IMR-90 (cell line): Measurements from ENCODE around the gene S1PR3. TPM values are rescaled to one million over a fixed set of nuclear protein-coding genes. Genes with fewer than 3 reads are reported as not detected.

Experiments used
- ATAC-seq: fragments of 200-7000 bp; cut with Tn5 transposase; 2 replicates; pipeline ENCODE4 v1.9.1; 2020; ENCODE audit warnings: low read depth, mild to moderate bottlenecking, moderate library complexity
- BruUV-seq: library from RNA; stranded (reverse); fragments of 400-500 nt; replicated peaks from 2 replicates; lab custom pipeline; 2021; lab: Mats Ljungman, UMichigan
- CTCF ChIA-PET: fragments of 300-600 bp; formaldehyde crosslinking; extraction: SDS; loops from one replicate; lab custom pipeline; 2021; ENCODE audit warnings: antibody characterized with exemption; lab: Yijun Ruan, JAX
- POLR2A ChIA-PET: fragments of 300-600 bp; sonication (Branson Sonifier 250); formaldehyde crosslinking; loops from one replicate; lab custom pipeline; 2022; ENCODE audit warnings: antibody characterized with exemption; ENCODE audit not compliant: unreplicated experiment; lab: Charles Lee
- DNase-seq: peaks from one replicate; pipeline ENCODE4 v3.0.0; 2013
- H2AFZ ChIP-seq: replicated peaks from 2 replicates; pipeline ENCODE3; 2013; ENCODE audit warnings: low read length, mild to moderate bottlenecking; ENCODE audit not compliant: poor library complexity
- H2AK5ac ChIP-seq: 2 replicates; pipeline ENCODE4 v1.6.1; 2013; ENCODE audit warnings: low read depth, low read length, inconsistent platforms
- H2AK9ac ChIP-seq: replicated peaks from 2 replicates; pipeline ENCODE3; 2013; ENCODE audit warnings: mild to moderate bottlenecking, low read depth, low read length, moderate library complexity; ENCODE audit not compliant: poor library complexity
- H2BK120ac ChIP-seq: 2 replicates; pipeline ENCODE4 v1.6.1; 2013; ENCODE audit warnings: low read depth, low read length, inconsistent platforms
- H2BK15ac ChIP-seq: 3 replicates; pipeline ENCODE4 v1.6.1; 2013; ENCODE audit warnings: low read depth, low read length, inconsistent platforms
- H2BK20ac ChIP-seq: 2 replicates; pipeline ENCODE4 v1.6.1; 2013; ENCODE audit warnings: low read depth, mild to moderate bottlenecking, inconsistent platforms, low read length, moderate library complexity
- H2BK5ac ChIP-seq: 2 replicates; pipeline ENCODE4 v1.6.1; 2013; ENCODE audit warnings: mild to moderate bottlenecking, low read depth, low read length, inconsistent platforms; ENCODE audit not compliant: poor library complexity, severe bottlenecking
- H3K14ac ChIP-seq: replicated peaks from 2 replicates; pipeline ENCODE4 v1.6.1; 2013; ENCODE audit warnings: low read depth, low read length, inconsistent platforms
- H3K18ac ChIP-seq: 2 replicates; pipeline ENCODE4 v1.6.1; 2013; ENCODE audit warnings: low read depth, low read length, control low read depth
- H3K23ac ChIP-seq: 2 replicates; pipeline ENCODE4 v1.6.1; 2013; ENCODE audit warnings: low read depth, low read length, inconsistent platforms
- H3K27ac ChIP-seq: 2 replicates; pipeline ENCODE4 v1.5.1; 2013; ENCODE audit warnings: mild to moderate bottlenecking, control low read depth, low read length; ENCODE audit not compliant: insufficient read depth
- H3K27me3 ChIP-seq: 2 replicates; pipeline ENCODE4 v1.6.1; 2013; ENCODE audit warnings: low read length; ENCODE audit not compliant: control insufficient read depth, insufficient read depth
- H3K36me3 ChIP-seq: 2 replicates; pipeline ENCODE4 v1.6.1; 2013; ENCODE audit warnings: low read length, mixed read lengths; ENCODE audit not compliant: control insufficient read depth, insufficient read depth
- H3K4ac ChIP-seq: 2 replicates; pipeline ENCODE4 v1.6.1; 2013; ENCODE audit warnings: low read depth, low read length, inconsistent platforms
- H3K4me1 ChIP-seq: 2 replicates; pipeline ENCODE4 v1.6.1; 2013; ENCODE audit warnings: low read length, mixed read lengths; ENCODE audit not compliant: control insufficient read depth, insufficient read depth
- H3K4me2 ChIP-seq: 2 replicates; pipeline ENCODE4 v1.6.1; 2013; ENCODE audit warnings: low read depth, mild to moderate bottlenecking, control low read depth, low read length, moderate library complexity
- H3K4me3 ChIP-seq: 2 replicates; pipeline ENCODE4 v1.5.1; 2013; ENCODE audit warnings: low read depth, mild to moderate bottlenecking, control low read depth, low read length, moderate library complexity; ENCODE audit not compliant: insufficient read depth
- H3K56ac ChIP-seq: 2 replicates; pipeline ENCODE4 v1.6.1; 2013; ENCODE audit warnings: low read length, inconsistent platforms; ENCODE audit not compliant: insufficient read depth; ENCODE audit errors: extremely low read depth
- H3K79me1 ChIP-seq, 2 experiments: 2 replicates each; pipeline ENCODE4 v1.6.1; 2013; ENCODE audit warnings: low read length in 2 of 2, inconsistent platforms in 1 of 2, low read depth in 1 of 2
- H3K9ac ChIP-seq: 2 replicates; pipeline ENCODE4 v1.6.1; 2013; ENCODE audit warnings: low read depth, low read length, control low read depth
- H3K9me1 ChIP-seq: 2 replicates; pipeline ENCODE4 v1.6.1; 2013; ENCODE audit warnings: low read length, inconsistent platforms; ENCODE audit not compliant: insufficient read depth
- H3K9me3 ChIP-seq: 2 replicates; pipeline ENCODE4 v1.6.1; 2013; ENCODE audit warnings: low read length; ENCODE audit not compliant: control insufficient read depth, insufficient read depth
- H4K20me1 ChIP-seq: 2 replicates; pipeline ENCODE4 v1.6.1; 2013; ENCODE audit warnings: low read length, inconsistent platforms; ENCODE audit not compliant: insufficient read depth
- H4K5ac ChIP-seq: 2 replicates; pipeline ENCODE4 v1.6.1; 2013; ENCODE audit warnings: mild to moderate bottlenecking, low read depth, low read length, control low read depth
- H4K8ac ChIP-seq, 2 experiments: 2 replicates each; pipeline ENCODE4 v1.6.1; 2013; ENCODE audit warnings: low read depth in 2 of 2, low read length in 2 of 2, control low read depth in 1 of 2, inconsistent platforms in 1 of 2
- H4K91ac ChIP-seq: 2 replicates; pipeline ENCODE4 v1.6.1; 2013; ENCODE audit warnings: low read depth, low read length, inconsistent platforms; ENCODE audit not compliant: insufficient read depth
- CEBPB ChIP-seq: IDR thresholded peaks from 2 replicates; pipeline ENCODE4 v1.6.1; 2012; ENCODE audit warnings: low read depth, low read length, improper control_type of control experiment
- CHD1 ChIP-seq: IDR thresholded peaks from 2 replicates; pipeline ENCODE4 v1.6.1; 2012; ENCODE audit warnings: low read depth, low read length, improper control_type of control experiment
- MAFK ChIP-seq: IDR thresholded peaks from 2 replicates; pipeline ENCODE4 v1.6.1; 2012; ENCODE audit warnings: low read depth, low read length, improper control_type of control experiment
- MXI1 ChIP-seq: IDR thresholded peaks from 2 replicates; pipeline ENCODE4 v1.6.1; 2012; ENCODE audit warnings: low read depth, mild to moderate bottlenecking, low read length, moderate library complexity, borderline replicate concordance
- POLR2A ChIP-seq: IDR thresholded peaks from 2 replicates; pipeline ENCODE4 v1.6.1; 2012; ENCODE audit warnings: mild to moderate bottlenecking, low read depth, low read length
- RAD21 ChIP-seq: IDR thresholded peaks from 2 replicates; pipeline ENCODE4 v1.6.1; 2012; ENCODE audit warnings: low read length, improper control_type of control experiment
- RCOR1 ChIP-seq: IDR thresholded peaks from 2 replicates; pipeline ENCODE4 v1.6.1; 2012; ENCODE audit warnings: mild to moderate bottlenecking, low read length, improper control_type of control experiment; ENCODE audit not compliant: insufficient replicate concordance
- RFX5 ChIP-seq: IDR thresholded peaks from 2 replicates; pipeline ENCODE4 v1.8.0; 2012; ENCODE audit warnings: low read depth, mild to moderate bottlenecking, low read length, moderate library complexity
- SMC3 ChIP-seq: fragments of 150-350 bp; IDR thresholded peaks from 2 replicates; pipeline ENCODE4 v1.6.1; 2016; ENCODE audit warnings: low read depth, mild to moderate bottlenecking, antibody characterized with exemption, low read length, moderate library complexity
- WGBS, 2 experiments: methylation state at CpG; one replicate each; pipeline versions ENCODE4 v1.1.5 to v1.1.7; 2013; ENCODE audit warnings: missing lambda C conversion rate in 2 of 2; ENCODE audit not compliant: insufficient read length in 1 of 2; ENCODE audit errors: extremely low coverage in 2 of 2; 5-methylcytosine and 5-hydroxymethylcytosine counted together
- dilution Hi-C: fragments of 300-500 bp; cut with HindIII; formaldehyde crosslinking; loops from one replicate; pipeline ENCODE4 v1.14.3; 2018; ENCODE audit warnings: low sequenced_read_pairs; ENCODE audit not compliant: unreplicated experiment
- in situ Hi-C: fragments of 300-500 bp; cut with MboI; formaldehyde crosslinking; loops from 3 replicates; pipeline ENCODE4 v1.14.3; 2019; ENCODE audit warnings: low sequenced_read_pairs, inconsistent platforms, mixed read lengths
- intact Hi-C: fragments of 100-400 bp; cut with micrococcal nuclease; formaldehyde crosslinking; loops from 2 replicates; pipeline ENCODE4 v1.10.0; 2022
- polyA plus RNA-seq, 3 experiments: library from polyadenylated mRNA; depleted of rRNA; stranded (reverse); fragments of >200 nt; gene quantifications; 2 replicates each; pipeline ENCODE4 v1.2.3, GENCODE V29; 2012; ENCODE audit warnings: low replicate concordance in 1 of 3
- total RNA-seq: library from RNA; depleted of rRNA; stranded (reverse); fragments of >200 nt; gene quantifications from 2 replicates; pipeline ENCODE4 v1.2.3, GENCODE V29; 2012

S1PR3 gene
- total and polyA plus RNA-seq, 2 of the 4 experiments (the other 2 are of a cell fraction), result 28.4 to 28.7 TPM

DNA sequence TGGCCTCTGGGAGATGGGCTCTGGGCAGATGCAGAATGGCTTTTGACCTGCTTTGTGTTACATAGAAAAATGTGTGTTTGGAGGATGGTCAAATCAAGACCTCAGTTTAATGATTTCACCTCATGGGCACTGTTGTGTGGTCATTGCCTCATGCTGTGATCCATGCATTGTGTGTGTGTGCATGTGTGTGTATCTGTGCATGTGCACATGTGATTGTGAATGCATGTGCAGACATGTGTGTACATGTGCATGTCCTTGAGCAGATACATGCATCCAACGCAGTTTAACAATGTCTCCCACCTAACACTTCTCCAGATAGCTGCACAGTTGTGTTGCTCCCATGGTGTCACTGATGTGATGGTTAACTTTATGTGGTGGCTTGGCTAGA, 40.1 kb upstream of the S1PR3 start:
- Histone ChIP-seq H2AK9ac (no peak overlapping the region), H3K56ac (no peak overlapping the region), H2AFZ (no peak overlapping the region), H2BK120ac (peak overlapping the region; percentile 4; the same call in 1 of the 2 replicates), H3K14ac (0 out of 2 replicates have a peak overlapping the region, but pooled peaks have one; percentile 40), H3K18ac (peak overlapping the region; percentile 26), H3K27ac (peak overlapping the region; percentile 44; the same call in 1 of the 2 replicates), H2BK15ac (no peak overlapping the region), H2AK5ac (peak overlapping the region; percentile 51; the same call in 1 of the 2 replicates), H3K27me3 (peaks cover 4% of the 10 kb centered on the region), H3K4me1 (peaks cover 30% of the 10 kb centered on the region), H3K79me1 (no peaks in the 10 kb centered on the region), H4K8ac (no peak overlapping the region), H4K91ac (no peak overlapping the region), H3K9me3 (0 out of 2 replicates have a peak, but pooled peaks cover 2% of the 10 kb centered on the region), H2BK20ac (0 out of 2 replicates have a peak overlapping the region, but pooled peaks have one; percentile 23), H3K36me3 (no peaks in the 10 kb centered on the region), H3K9me1 (peaks cover 23% of the 10 kb centered on the region), H3K9ac (no peak overlapping the region), H3K4me2 (peak overlapping the region; percentile 48), H3K23ac (no peak overlapping the region), H3K4ac (peak overlapping the region; percentile 24; the same call in 1 of the 2 replicates), H4K5ac (peak overlapping the region; percentile 8), H3K4me3 (no peak overlapping the region), H4K20me1 (no peaks in the 10 kb centered on the region; the same call in 1 of the 2 replicates), H2BK5ac (peak overlapping the region; percentile 2)
- DNase-seq, result no peak
- TF ChIP-seq SMC3, result no peak
- TF ChIP-seq MAFK, result no peak
- TF ChIP-seq CEBPB, result no peak
- no peak for TF ChIP-seq CHD1
- TF ChIP-seq POLR2A, result no peak
- no peak for TF ChIP-seq RCOR1
- no peak for TF ChIP-seq RAD21
- TF ChIP-seq MXI1, result no peak
- no peak for TF ChIP-seq RFX5
- POLR2A ChIA-PET, result no interaction called here
- BruUV-seq, result no TSS peak
- in situ Hi-C loops (no loop called here), intact Hi-C loops (loop anchor here (5.0 kb wide), 1 partner anchor 204 kb away; no protein-coding TSS in a partner anchor), dilution Hi-C loops (no loop called here)
- CTCF ChIA-PET, result no interaction called here
- WGBS, 2 experiments, result no CpG with 5 or more reads among the region's 1 CpG
- no peak for ATAC-seq
